Gastroesophageal sphincter (tissue), 4 donors: ENCODE data around the gene ADCY2. TPM values are rescaled to one million over a fixed set of nuclear protein-coding genes. Genes with fewer than 3 reads are reported as not detected.

Experiments used
- ATAC-seq: fragments of 150-250 bp; one replicate; pipeline ENCODE4 v1.9.1; 2016; ENCODE audit warnings: mild to moderate bottlenecking, moderate library complexity
- H3K27ac ChIP-seq, 4 donors: fragments of 200-600 bp; sonication (generic) in 3 of 4; 1 replicate in 3 of 4; 2 replicates in 1 of 4; pipeline ENCODE4 v1.5.1; 2016 to 2019
- H3K27me3 ChIP-seq: fragments of 200-600 bp; sonication (generic); one replicate; pipeline ENCODE4 v1.5.1; 2019
- H3K36me3 ChIP-seq, 2 donors: fragments of 200-600 bp; sonication (generic); one replicate each; pipeline ENCODE4 v1.5.1; 2019; ENCODE audit warnings: control low read depth in 1 of 2
- H3K4me1 ChIP-seq, 3 donors: fragments of 200-600 bp; sonication (generic); 1 replicate in 2 of 3; 2 replicates in 1 of 3; pipeline ENCODE4 v1.5.1; 2016 to 2019; ENCODE audit warnings: control low read depth in 2 of 3
- H3K4me3 ChIP-seq, 2 donors: fragments of 200-600 bp; sonication (generic); one replicate each; pipeline ENCODE4 v1.5.1; 2019; ENCODE audit warnings: mild to moderate bottlenecking in 1 of 2, moderate library complexity in 1 of 2
- H3K9me3 ChIP-seq, 3 donors: fragments of 200-600 bp; sonication (generic); one replicate each; pipeline ENCODE4 v1.5.1; 2017 to 2019; ENCODE audit warnings: control low read depth in 2 of 3
- CTCF ChIP-seq, 4 experiments: fragments of 200-600 bp in 2 of 4; fragments of 450-650 bp in 2 of 4; sonication (generic) in 1 of 4; IDR thresholded peaks; one replicate each; pipeline ENCODE4 v1.5.1; 2017 to 2019; ENCODE audit warnings: antibody characterized with exemption in 4 of 4, mild to moderate bottlenecking in 2 of 4, moderate library complexity in 2 of 4
- EP300 ChIP-seq: sonication (generic); formaldehyde crosslinking; IDR thresholded peaks from one replicate; pipeline ENCODE4 v1.6.1; 2017; ENCODE audit warnings: antibody characterized with exemption, mild to moderate bottlenecking
- POLR2A ChIP-seq, 2 donors: fragments of 450-650 bp; IDR thresholded peaks; one replicate each; pipeline ENCODE4 v1.6.1; 2017; ENCODE audit warnings: antibody characterized with exemption in 2 of 2, mild to moderate bottlenecking in 2 of 2, moderate library complexity in 1 of 2
- POLR2AphosphoS5 ChIP-seq: sonication (generic); formaldehyde crosslinking; IDR thresholded peaks from one replicate; pipeline ENCODE4 v1.6.1; 2017; ENCODE audit warnings: antibody characterized with exemption
- WGBS, 2 donors: methylation state at CpG; one replicate each; pipeline ENCODE4 v1.1.5; 2018; ENCODE audit warnings: low coverage in 1 of 2; 5-methylcytosine and 5-hydroxymethylcytosine counted together
- total RNA-seq, 4 donors: library from RNA; depleted of rRNA; stranded (reverse); fragments of >200 nt; gene quantifications; one replicate each; pipeline ENCODE4 v1.1.0, GENCODE V29; 2016

Gene ADCY2
- total RNA-seq, 4 donors from 2014 or later = 5.8 to 15.9 (median 8.9) TPM

- peak; percentile 100 for ATAC-seq
- Histone ChIP-seq H3K4me1 (peaks cover 11 to 45% (median 13%) of the 10 kb centered on the region in 3 donors), H3K9me3 (no peaks in the 10 kb centered on the region), H3K27ac (peak within 1 kb of the TSS; percentile 30 to 90 (median 88)), H3K4me3 (peak within 1 kb of the TSS; percentile 76 to 90), H3K36me3 (peaks cover 0 to 19% of the 10 kb centered on the region in 2 donors), H3K27me3 (no peaks in the 10 kb centered on the region)
- WGBS, 2 donors = 0% methylated on average over 10 of the region's 83 CpGs; no CpG with 5 or more reads in 1 of the 2 donors
- TF ChIP-seq CTCF (IDR thresholded peaks at IDR 0.05) = peak in 2 of 4 experiments; percentile 8 to 19
- TF ChIP-seq POLR2A (IDR thresholded peaks at IDR 0.05) = peak; percentile 61 to 70
- no peak for TF ChIP-seq EP300
- peak; percentile 91 for TF ChIP-seq POLR2AphosphoS5
These were observed 473.0 kb downstream of the ADCY2 start, which contains the start of the genes FASTKD3 and MTRR for GRCh38 chr5:7868773-7869473. Gene FASTKD3 (minus strand): TSS chr5:7869031. CDS start chr5:7868083, 948 bp downstream. Gene MTRR (plus strand): TSS chr5:7869148. CDS start chr5:7870795, 1,647 bp downstream.

GRCh38 chr5:7869474-7870136 lies 473.7 kb downstream of the ADCY2 start:
- H3K4me1 ChIP-seq = peaks cover 11 to 45% (median 13%) of the 10 kb centered on the region in 3 donors
- H3K9me3 ChIP-seq = no peaks in the 10 kb centered on the region
- no peaks in the 10 kb centered on the region for H3K27me3 ChIP-seq
- WGBS, 2 donors = 2 to 5% methylated on average over 10 to 17 of the region's 41 CpGs
- ATAC-seq = peak; percentile 50
- TF ChIP-seq POLR2A (IDR thresholded peaks at IDR 0.05) (no peak), EP300 (no peak), CTCF (IDR thresholded peaks at IDR 0.05) (no peak), POLR2AphosphoS5 (no peak)
- H3K4me3 ChIP-seq = peak overlapping the region; percentile 76 to 90
- H3K36me3 ChIP-seq = peaks cover 0 to 15% of the 10 kb centered on the region in 2 donors
- peak overlapping the region; percentile 30 to 90 (median 88) for H3K27ac ChIP-seq

GRCh38 chr5:7871653-7872052 lies 475.7 kb downstream of the ADCY2 start:
- no peak for ATAC-seq
- Histone ChIP-seq H3K36me3 (peaks cover 3 to 23% of the 10 kb centered on the region in 2 donors), H3K4me1 (peaks cover 11 to 45% (median 13%) of the 10 kb centered on the region in 3 donors), H3K4me3 (no peak overlapping the region), H3K27me3 (no peaks in the 10 kb centered on the region), H3K9me3 (no peaks in the 10 kb centered on the region), H3K27ac (no peak overlapping the region)
- TF ChIP-seq POLR2AphosphoS5 (no peak), CTCF (IDR thresholded peaks at IDR 0.05) (no peak)
- 69 to 82% methylated on average over 2 of the region's 2 CpGs for WGBS, 2 donors

- ATAC-seq = no peak
- 60 to 80% methylated on average over 3 of the region's 4 CpGs for WGBS, 2 donors
These were observed 476.7 kb downstream of the ADCY2 start for GRCh38 chr5:7872517-7873130.

More at GRCh38 chr5:7872517-7873130, 476.7 kb downstream of the ADCY2 start:
- H3K4me3 ChIP-seq = no peak overlapping the region
- H3K27me3 ChIP-seq = no peaks in the 10 kb centered on the region
- no peak for TF ChIP-seq POLR2A (IDR thresholded peaks at IDR 0.05)
- TF ChIP-seq EP300 = no peak
- TF ChIP-seq CTCF (IDR thresholded peaks at IDR 0.05) = no peak
- no peak for TF ChIP-seq POLR2AphosphoS5
- peaks cover 9 to 40% (median 11%) of the 10 kb centered on the region in 3 donors for H3K4me1 ChIP-seq
- peaks cover 8 to 33% of the 10 kb centered on the region in 2 donors for H3K36me3 ChIP-seq
- H3K27ac ChIP-seq = no peak overlapping the region
- H3K9me3 ChIP-seq = no peaks in the 10 kb centered on the region
